Glutamatergic neuron (in vitro differentiated cells): ENCODE measurements around the gene EIF5AL1. TPM values are rescaled to one million over a fixed set of nuclear protein-coding genes. Genes with fewer than 3 reads are reported as not detected.

ENCODE experiments used
- DNase-seq: peaks from one replicate; pipeline ENCODE4 v3.0.0; 2022
- H3K27ac Mint-ChIP-seq: one replicate; pipeline ENCODE4 v1.8.0; 2020; ENCODE audit warnings: mild to moderate bottlenecking, mixed read lengths, inconsistent platforms; ENCODE audit not compliant: unreplicated experiment
- H3K27me3 Mint-ChIP-seq: one replicate; pipeline ENCODE4 v1.8.0; 2020; ENCODE audit warnings: mild to moderate bottlenecking, moderate library complexity, mixed read lengths, inconsistent platforms; ENCODE audit not compliant: unreplicated experiment
- H3K36me3 Mint-ChIP-seq: one replicate; pipeline ENCODE4 v1.8.0; 2020; ENCODE audit warnings: mild to moderate bottlenecking, mixed read lengths, inconsistent platforms; ENCODE audit not compliant: unreplicated experiment
- H3K4me1 Mint-ChIP-seq: one replicate; pipeline ENCODE4 v1.8.0; 2020; ENCODE audit warnings: mild to moderate bottlenecking, low read depth, mixed read lengths, inconsistent platforms; ENCODE audit not compliant: unreplicated experiment
- H3K4me3 Mint-ChIP-seq: one replicate; pipeline ENCODE4 v1.8.0; 2020; ENCODE audit warnings: mild to moderate bottlenecking, mixed read lengths, inconsistent platforms; ENCODE audit not compliant: unreplicated experiment
- H3K9me3 Mint-ChIP-seq: one replicate; pipeline ENCODE4 v1.8.0; 2020; ENCODE audit warnings: mild to moderate bottlenecking, moderate library complexity, mixed read lengths, inconsistent platforms; ENCODE audit not compliant: unreplicated experiment
- CTCF ChIP-seq: fragments of 200-600 bp; sonication (generic); IDR thresholded peaks from one replicate; pipeline ENCODE4 v1.5.0; 2021; ENCODE audit not compliant: partially characterized antibody, unreplicated experiment
- total RNA-seq: library from RNA; stranded (reverse); fragmentation: NEBNext Ultra II Directional; extraction: Animal tissue kit (Norgen Biotek cat#: 25700); gene quantifications from one replicate; pipeline ENCODE4 v1.2.1, GENCODE V29; 2021; ENCODE audit not compliant: unreplicated experiment

EIF5AL1 gene
- total RNA-seq, 1 donor from 2014 or later, result 0.61 TPM

GRCh38 chr10:79479283-79479909, 32.9 kb upstream of the EIF5AL1 start:
- DNase-seq, result no peak
- no peak for TF ChIP-seq CTCF
- Mint-ChIP-seq H3K27ac (no peak overlapping the region), H3K9me3 (no peaks in the 10 kb centered on the region), H3K4me3 (no peak overlapping the region), H3K27me3 (peaks cover 2% of the 10 kb centered on the region), H3K36me3 (no peaks in the 10 kb centered on the region), H3K4me1 (no peaks in the 10 kb centered on the region)

- Mint-ChIP-seq H3K27me3 (peaks cover 2% of the 10 kb centered on the region), H3K9me3 (no peaks in the 10 kb centered on the region), H3K4me1 (no peaks in the 10 kb centered on the region), H3K36me3 (no peaks in the 10 kb centered on the region), H3K4me3 (no peak overlapping the region), H3K27ac (no peak overlapping the region)
- TF ChIP-seq CTCF, result no peak
- DNase-seq, result no peak
Measured at GRCh38 chr10:79482304-79482703, 30.0 kb upstream of the EIF5AL1 start.

GRCh38 chr10:79482741-79483140, 29.6 kb upstream of the EIF5AL1 start:
- DNase-seq, result no peak
- H3K27me3 Mint-ChIP-seq, result peaks cover 2% of the 10 kb centered on the region
- no peak overlapping the region for H3K27ac Mint-ChIP-seq

GRCh38 chr10:79483299-79483698, 29.0 kb upstream of the EIF5AL1 start:
- Mint-ChIP-seq H3K4me1 (no peaks in the 10 kb centered on the region), H3K27ac (no peak overlapping the region)

More at GRCh38 chr10:79482741-79483140, 29.6 kb upstream of the EIF5AL1 start:
- Mint-ChIP-seq H3K36me3 (no peaks in the 10 kb centered on the region), H3K4me1 (no peaks in the 10 kb centered on the region), H3K9me3 (no peaks in the 10 kb centered on the region), H3K4me3 (no peak overlapping the region)
- TF ChIP-seq CTCF, result no peak

More at GRCh38 chr10:79483299-79483698, 29.0 kb upstream of the EIF5AL1 start:
- no peaks in the 10 kb centered on the region for H3K9me3 Mint-ChIP-seq
- DNase-seq, result no peak
- TF ChIP-seq CTCF, result no peak
- H3K27me3 Mint-ChIP-seq, result peaks cover 2% of the 10 kb centered on the region
- no peak overlapping the region for H3K4me3 Mint-ChIP-seq
- no peaks in the 10 kb centered on the region for H3K36me3 Mint-ChIP-seq
